HG03575 (cell line): Measurements from ENCODE around the gene KLRK1.
"Not testable (repeated sequence)": the region's sequence is repeated elsewhere in the genome, so short reads cannot be mapped to it uniquely, and the experiment has no call there.

ENCODE experiments used
- ATAC-seq: cut with Tn5 transposase; IDR thresholded peaks from one replicate; pipeline ENCODE4 v1.9.1; 2021; ENCODE audit not compliant: unreplicated experiment, insufficient number of reproducible peaks, low FRiP score; ENCODE audit errors: extremely low read depth

KLRK1 gene

DNA sequence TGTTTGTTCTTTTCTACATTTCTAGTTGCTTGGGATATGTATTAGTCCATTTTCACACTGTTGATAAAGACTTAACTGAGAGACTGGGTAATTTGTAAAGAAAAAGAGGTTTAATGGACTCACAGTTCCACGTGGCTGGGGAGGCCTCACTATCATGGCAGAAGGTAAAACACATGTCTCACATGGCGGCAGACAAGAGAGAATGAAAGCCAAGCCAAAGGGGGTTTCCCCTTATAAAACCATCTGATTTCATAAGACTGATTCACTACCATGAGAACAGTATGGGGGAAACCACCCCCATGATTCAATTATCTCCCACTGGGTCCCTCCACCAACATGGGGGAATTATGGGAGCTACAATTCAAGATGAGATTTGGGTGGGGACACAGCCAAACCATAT is 61.1 kb downstream of the KLRK1 start:
- not testable (repeated sequence) for ATAC-seq
